PC-9 (cell line): ENCODE measurements around the gene ETS1. TPM values are rescaled to one million over a fixed set of nuclear protein-coding genes. Genes with fewer than 3 reads are reported as not detected.

Source experiments
- BruUV-seq: library from RNA; stranded (reverse); fragments of 400-500 nt; replicated peaks from 2 replicates; lab custom pipeline; 2021; lab: Mats Ljungman, UMichigan
- CTCF ChIA-PET: fragments of 300-600 bp; sonication (Branson Sonifier 250); formaldehyde crosslinking; loops from one replicate; lab custom pipeline; 2022; ENCODE audit warnings: antibody characterized with exemption; lab: Charles Lee
- POLR2A ChIA-PET: fragments of 300-600 bp; sonication (Branson Sonifier 250); formaldehyde crosslinking; loops from one replicate; lab custom pipeline; 2022; ENCODE audit warnings: antibody characterized with exemption; ENCODE audit not compliant: unreplicated experiment; lab: Charles Lee
- DNase-seq, 2 experiments: peaks; one replicate each; pipeline versions ENCODE4 v3.0.0 to v3.0.0-alpha.2; 2015 to 2022; ENCODE audit warnings: mixed read lengths in 1 of 2
- H2AFZ ChIP-seq: fragments of 200-600 bp; sonication (generic); 2 replicates; pipeline ENCODE4 v1.8.1; 2017; ENCODE audit warnings: antibody characterized with exemption
- H3F3A ChIP-seq: fragments of 200-600 bp; sonication (generic); 2 replicates; pipeline ENCODE4 v1.8.1; 2017; ENCODE audit warnings: antibody characterized with exemption, mild to moderate bottlenecking, low read depth; ENCODE audit not compliant: insufficient read depth
- H3K27ac ChIP-seq: fragments of 200-600 bp; sonication (generic); 2 replicates; pipeline ENCODE4 v1.6.1; 2016; ENCODE audit warnings: mixed run types
- H3K27me3 ChIP-seq: fragments of 200-600 bp; sonication (generic); 2 replicates; pipeline ENCODE4 v1.6.1; 2016; ENCODE audit warnings: low read depth, mixed run types; ENCODE audit not compliant: insufficient read depth
- H3K36me3 ChIP-seq: fragments of 200-600 bp; sonication (generic); 2 replicates; pipeline ENCODE4 v1.6.1; 2016; ENCODE audit warnings: low read depth, mixed run types
- H3K4me1 ChIP-seq: fragments of 200-600 bp; sonication (generic); replicated peaks from 2 replicates; pipeline ENCODE4 v1.6.1; 2016; ENCODE audit warnings: mixed run types; ENCODE audit not compliant: insufficient read depth
- H3K4me2 ChIP-seq: fragments of 200-600 bp; sonication (generic); 2 replicates; pipeline ENCODE4 v1.6.1; 2017; ENCODE audit warnings: mixed run types
- H3K4me3 ChIP-seq: fragments of 200-600 bp; sonication (generic); 2 replicates; pipeline ENCODE4 v1.6.1; 2016; ENCODE audit warnings: mixed run types
- H3K79me2 ChIP-seq: fragments of 200-600 bp; sonication (generic); 2 replicates; pipeline ENCODE4 v1.6.1; 2017; ENCODE audit warnings: low read depth, mixed run types
- H3K9me2 ChIP-seq: fragments of 200-600 bp; sonication (generic); 2 replicates; pipeline ENCODE4 v1.8.1; 2017; ENCODE audit warnings: mild to moderate bottlenecking; ENCODE audit not compliant: insufficient read depth
- H3K9me3 ChIP-seq: fragments of 200-600 bp; sonication (generic); 2 replicates; pipeline ENCODE4 v1.8.1; 2016; ENCODE audit warnings: low read depth; ENCODE audit not compliant: insufficient read depth
- H4K20me1 ChIP-seq: fragments of 200-600 bp; sonication (generic); 2 replicates; pipeline ENCODE4 v1.8.1; 2017; ENCODE audit not compliant: insufficient read depth
- CTCF ChIP-seq: fragments of 200-600 bp; sonication (generic); conservative IDR thresholded peaks from 2 replicates; pipeline ENCODE4 v1.6.1; 2017; ENCODE audit warnings: mixed run types, antibody characterized with exemption, mild to moderate bottlenecking, moderate library complexity
- EZH2 ChIP-seq: fragments of 200-600 bp; sonication (generic); IDR thresholded peaks from 2 replicates; pipeline ENCODE4 v1.8.0; 2017; ENCODE audit warnings: antibody characterized with exemption, low read depth
- intact Hi-C: fragments of 100-400 bp; cut with micrococcal nuclease; formaldehyde crosslinking; loops from one replicate; pipeline ENCODE4 v1.10.0; 2022; ENCODE audit not compliant: unreplicated experiment
- total RNA-seq: library from RNA; stranded (reverse); gene quantifications from 2 replicates; pipeline ENCODE4 v1.2.3, GENCODE V29; 2021

ETS1 gene
- total RNA-seq, 1 experiment from 2014 or later, result 23.3 TPM

GRCh38 chr11:128493570-128493965 is 93.8 kb downstream of the ETS1 start:
- intact Hi-C loops, result loop anchor here (10.0 kb wide), 1 partner anchor 221 kb away; no protein-coding TSS in a partner anchor
- Histone ChIP-seq H3K27ac (no peak overlapping the region), H3K4me2 (no peak overlapping the region), H3F3A (peaks cover 44% of the 10 kb centered on the region), H3K79me2 (peaks cover 50% of the 10 kb centered on the region), H3K4me1 (peaks cover 65% of the 10 kb centered on the region), H3K36me3 (peaks cover 10% of the 10 kb centered on the region), H2AFZ (no peak overlapping the region), H3K4me3 (no peak overlapping the region), H3K27me3 (no peaks in the 10 kb centered on the region), H3K9me3 (no peaks in the 10 kb centered on the region), H4K20me1 (no peaks in the 10 kb centered on the region), H3K9me2 (no peaks in the 10 kb centered on the region)
- no peak for DNase-seq
- BruUV-seq, result no TSS peak
- ChIA-PET POLR2A (no interaction called here), CTCF (no interaction called here)
- TF ChIP-seq EZH2, result no peak

- Histone ChIP-seq H2AFZ (no peak overlapping the region), H3K4me3 (no peak overlapping the region), H3K27me3 (no peaks in the 10 kb centered on the region), H3K27ac (no peak overlapping the region), H3F3A (peaks cover 38% of the 10 kb centered on the region), H3K79me2 (peaks cover 45% of the 10 kb centered on the region), H3K9me2 (no peaks in the 10 kb centered on the region), H3K9me3 (no peaks in the 10 kb centered on the region), H3K4me1 (peaks cover 59% of the 10 kb centered on the region), H4K20me1 (no peaks in the 10 kb centered on the region), H3K4me2 (no peak overlapping the region), H3K36me3 (peaks cover 10% of the 10 kb centered on the region)
- DNase-seq, result no peak
- BruUV-seq, result no TSS peak
- intact Hi-C loops, result loop anchor here (10.0 kb wide), 1 partner anchor 222 kb away; no protein-coding TSS in a partner anchor
- ChIA-PET CTCF (no interaction called here), POLR2A (no interaction called here)
- TF ChIP-seq EZH2 (no peak), CTCF (no peak)
Observed at GRCh38 chr11:128492903-128493569, 94.3 kb downstream of the ETS1 start.

- POLR2A ChIA-PET, result no interaction called here
- H3K9me2 ChIP-seq, result no peaks in the 10 kb centered on the region
- CTCF ChIA-PET, result no interaction called here
- H4K20me1 ChIP-seq, result no peaks in the 10 kb centered on the region
- no peak overlapping the region for H3K4me2 ChIP-seq
- H3K4me3 ChIP-seq, result no peak overlapping the region
- H3K27ac ChIP-seq, result no peak overlapping the region
- H3K9me3 ChIP-seq, result no peaks in the 10 kb centered on the region
- H3K36me3 ChIP-seq, result peaks cover 10% of the 10 kb centered on the region
- H2AFZ ChIP-seq, result no peak overlapping the region
- BruUV-seq, result no TSS peak
- TF ChIP-seq EZH2, result no peak
- no peak for TF ChIP-seq CTCF
- H3F3A ChIP-seq, result peaks cover 33% of the 10 kb centered on the region
- no peak for DNase-seq
- H3K27me3 ChIP-seq, result no peaks in the 10 kb centered on the region
- H3K79me2 ChIP-seq, result peaks cover 45% of the 10 kb centered on the region
- peaks cover 54% of the 10 kb centered on the region for H3K4me1 ChIP-seq
- intact Hi-C loops, result loop anchor here (10.0 kb wide), 1 partner anchor 222 kb away; no protein-coding TSS in a partner anchor
Observed at GRCh38 chr11:128492461-128492860, 94.9 kb downstream of the ETS1 start.
